OCI-LY1 (cell line): Measurements from ENCODE around the gene NELFCD.
A peak's percentile ranks its signal among the peaks of the same experiment; 100 is the strongest.

ENCODE experiments used
- H2AFZ ChIP-seq: fragments of 200-600 bp; sonication (generic), shearing (Covaris generic); 2 replicates; pipeline ENCODE4 v1.6.0; 2014; ENCODE audit warnings: antibody characterized with exemption, mild to moderate bottlenecking, low read length
- H3F3A ChIP-seq: fragments of 200-600 bp; sonication (generic), shearing (Covaris generic); 2 replicates; pipeline ENCODE4 v1.6.0; 2014; ENCODE audit warnings: mild to moderate bottlenecking, antibody characterized with exemption, low read length, moderate library complexity; ENCODE audit not compliant: insufficient read depth
- H3K27ac ChIP-seq: fragments of 200-600 bp; sonication (generic); 2 replicates; pipeline ENCODE4 v1.5.1; 2014; ENCODE audit warnings: low read length, mixed run types, mild to moderate bottlenecking, low read depth; ENCODE audit not compliant: poor library complexity, severe bottlenecking
- H3K27me3 ChIP-seq: fragments of 200-600 bp; sonication (generic); 2 replicates; pipeline ENCODE4 v1.6.0; 2014; ENCODE audit warnings: antibody characterized with exemption, mild to moderate bottlenecking, low read length, moderate library complexity; ENCODE audit not compliant: insufficient read depth
- H3K36me3 ChIP-seq: fragments of 200-600 bp; sonication (generic); 2 replicates; pipeline ENCODE4 v1.6.1; 2014; ENCODE audit warnings: mild to moderate bottlenecking, antibody characterized with exemption, low read length, moderate library complexity, mixed read lengths; ENCODE audit not compliant: insufficient read depth
- H3K4me1 ChIP-seq: fragments of 200-600 bp; sonication (generic); 2 replicates; pipeline ENCODE4 v1.5.1; 2014; ENCODE audit warnings: mild to moderate bottlenecking, low read length, moderate library complexity; ENCODE audit not compliant: insufficient read depth, severe bottlenecking
- H3K4me2 ChIP-seq: fragments of 200-600 bp; sonication (generic), shearing (Covaris generic); 2 replicates; pipeline ENCODE4 v1.6.1; 2014; ENCODE audit warnings: low read length
- H3K4me3 ChIP-seq: fragments of 200-600 bp; sonication (generic); 2 replicates; pipeline ENCODE4 v1.5.1; 2014; ENCODE audit warnings: low read length, low read depth, mild to moderate bottlenecking, mixed read lengths; ENCODE audit not compliant: poor library complexity, severe bottlenecking
- H3K79me2 ChIP-seq: fragments of 200-600 bp; shearing (Covaris generic); 2 replicates; pipeline ENCODE4 v1.6.1; 2016; ENCODE audit warnings: mixed run types, low read length, mixed read lengths; ENCODE audit not compliant: insufficient read depth
- H3K9ac ChIP-seq: fragments of 200-600 bp; sonication (generic), shearing (Covaris generic); 2 replicates; pipeline ENCODE4 v1.6.1; 2014; ENCODE audit warnings: mild to moderate bottlenecking, low read length, mixed read lengths
- H3K9me2 ChIP-seq: fragments of 200-600 bp; sonication (generic), shearing (Covaris generic); 2 replicates; pipeline ENCODE4 v1.6.1; 2014; ENCODE audit warnings: low read depth, mild to moderate bottlenecking, low read length, mixed read lengths
- H3K9me3 ChIP-seq: fragments of 200-600 bp; shearing (Covaris generic); 2 replicates; pipeline ENCODE4 v1.6.1; 2014; ENCODE audit warnings: low read length, mixed read lengths
- H4K20me1 ChIP-seq: fragments of 200-600 bp; sonication (generic), shearing (Covaris generic); 2 replicates; pipeline ENCODE4 v1.6.0; 2016; ENCODE audit warnings: mild to moderate bottlenecking, low read length; ENCODE audit not compliant: insufficient read depth
- EZH2 ChIP-seq: fragments of 200-600 bp; sonication (generic), shearing (Covaris generic); IDR thresholded peaks from 2 replicates; pipeline ENCODE4 v1.8.0; 2017; ENCODE audit warnings: borderline replicate concordance, mixed run types, mild to moderate bottlenecking, antibody characterized with exemption, low read length, moderate library complexity, mixed read lengths
- TF ChIP-seq, protein P1 (sequence below): fragments of 200-600 bp; sonication (generic), shearing (Covaris generic); IDR thresholded peaks from 2 replicates; pipeline ENCODE4 v1.5.1; 2017; ENCODE audit warnings: mild to moderate bottlenecking, antibody characterized with exemption, low read length, moderate library complexity, mixed read lengths

The NELFCD gene

DNA sequence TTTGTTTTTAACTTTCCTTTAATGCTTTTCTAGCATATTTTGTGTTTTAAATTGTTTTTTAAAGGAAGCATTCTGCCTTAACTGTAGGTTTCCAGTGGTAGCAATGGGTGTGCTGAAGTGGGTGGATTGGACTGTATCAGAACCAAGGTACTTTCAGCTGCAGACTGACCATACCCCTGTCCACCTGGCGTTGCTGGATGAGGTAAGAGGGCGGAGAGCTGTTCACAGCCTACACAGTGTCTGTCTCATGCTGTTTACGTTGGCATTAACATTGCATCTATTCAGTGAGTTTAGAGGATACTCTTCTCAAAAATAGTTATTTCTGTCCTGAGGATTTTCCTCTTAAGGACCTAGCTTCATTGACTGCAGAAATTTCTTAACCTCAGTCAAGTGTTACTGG is 11.9 kb downstream of the NELFCD start:
- peak overlapping the region; percentile 30 for H3K27ac ChIP-seq

GRCh38 chr20:58993332-58994248 is 12.5 kb downstream of the NELFCD start:
- no peaks in the 10 kb centered on the region for H3K9me2 ChIP-seq

More for the DNA sequence above, 11.9 kb downstream of the NELFCD start:
- Histone ChIP-seq H3K36me3 (peaks cover 99% of the 10 kb centered on the region), H2AFZ (no peak overlapping the region), H3K4me2 (no peak overlapping the region), H3K9ac (no peak overlapping the region), H4K20me1 (no peaks in the 10 kb centered on the region), H3K4me1 (peaks cover 4% of the 10 kb centered on the region), H3K9me3 (no peaks in the 10 kb centered on the region), H3K4me3 (no peak overlapping the region), H3K79me2 (no peaks in the 10 kb centered on the region), H3K27me3 (no peaks in the 10 kb centered on the region), H3K9me2 (no peaks in the 10 kb centered on the region), H3F3A (no peaks in the 10 kb centered on the region)
- no peak for TF ChIP-seq EZH2
- TF ChIP-seq, protein P1, sequence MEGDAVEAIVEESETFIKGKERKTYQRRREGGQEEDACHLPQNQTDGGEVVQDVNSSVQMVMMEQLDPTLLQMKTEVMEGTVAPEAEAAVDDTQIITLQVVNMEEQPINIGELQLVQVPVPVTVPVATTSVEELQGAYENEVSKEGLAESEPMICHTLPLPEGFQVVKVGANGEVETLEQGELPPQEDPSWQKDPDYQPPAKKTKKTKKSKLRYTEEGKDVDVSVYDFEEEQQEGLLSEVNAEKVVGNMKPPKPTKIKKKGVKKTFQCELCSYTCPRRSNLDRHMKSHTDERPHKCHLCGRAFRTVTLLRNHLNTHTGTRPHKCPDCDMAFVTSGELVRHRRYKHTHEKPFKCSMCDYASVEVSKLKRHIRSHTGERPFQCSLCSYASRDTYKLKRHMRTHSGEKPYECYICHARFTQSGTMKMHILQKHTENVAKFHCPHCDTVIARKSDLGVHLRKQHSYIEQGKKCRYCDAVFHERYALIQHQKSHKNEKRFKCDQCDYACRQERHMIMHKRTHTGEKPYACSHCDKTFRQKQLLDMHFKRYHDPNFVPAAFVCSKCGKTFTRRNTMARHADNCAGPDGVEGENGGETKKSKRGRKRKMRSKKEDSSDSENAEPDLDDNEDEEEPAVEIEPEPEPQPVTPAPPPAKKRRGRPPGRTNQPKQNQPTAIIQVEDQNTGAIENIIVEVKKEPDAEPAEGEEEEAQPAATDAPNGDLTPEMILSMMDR = no peak

GRCh38 chr20:58994390-58995159 is 13.5 kb downstream of the NELFCD start:
- TF ChIP-seq, protein P1 = no peak
- TF ChIP-seq EZH2 = no peak
- Histone ChIP-seq H3K79me2 (no peaks in the 10 kb centered on the region), H3K9ac (no peak overlapping the region), H3K4me1 (peaks cover 4% of the 10 kb centered on the region), H3K27me3 (no peaks in the 10 kb centered on the region), H3K9me3 (no peaks in the 10 kb centered on the region), H3K36me3 (peaks cover 97% of the 10 kb centered on the region), H2AFZ (no peak overlapping the region), H3K4me2 (no peak overlapping the region), H3F3A (no peaks in the 10 kb centered on the region), H3K4me3 (no peak overlapping the region), H4K20me1 (no peaks in the 10 kb centered on the region), H3K9me2 (no peaks in the 10 kb centered on the region), H3K27ac (peak overlapping the region; percentile 42)

More at GRCh38 chr20:58993332-58994248, 12.5 kb downstream of the NELFCD start:
- Histone ChIP-seq H3K4me2 (no peak overlapping the region), H3K36me3 (peaks cover 97% of the 10 kb centered on the region), H3K9ac (no peak overlapping the region), H4K20me1 (no peaks in the 10 kb centered on the region), H3K79me2 (no peaks in the 10 kb centered on the region), H3F3A (no peaks in the 10 kb centered on the region), H3K27me3 (no peaks in the 10 kb centered on the region), H2AFZ (no peak overlapping the region), H3K4me3 (no peak overlapping the region), H3K27ac (peak overlapping the region; percentile 30), H3K4me1 (peaks cover 4% of the 10 kb centered on the region), H3K9me3 (no peaks in the 10 kb centered on the region)
- TF ChIP-seq, protein P1 = no peak
- no peak for TF ChIP-seq EZH2
